Stimulated activated CD4-positive, alpha-beta T cell treated with anti-CD3 and anti-CD28 coated beads, TNF-alpha, amount 100 ng/mL, for 4 hours (primary cell): Measurements from ENCODE around the gene SLC52A3.
"Not testable (repeated sequence)": the region's sequence is repeated elsewhere in the genome, so short reads cannot be mapped to it uniquely, and the experiment has no call there.

Source experiments
- DNase-seq, 3 experiments: peaks; one replicate each; pipeline ENCODE4 v3.0.0-alpha.2; 2020; ENCODE audit warnings: low read depth in 3 of 3

Gene SLC52A3

DNA sequence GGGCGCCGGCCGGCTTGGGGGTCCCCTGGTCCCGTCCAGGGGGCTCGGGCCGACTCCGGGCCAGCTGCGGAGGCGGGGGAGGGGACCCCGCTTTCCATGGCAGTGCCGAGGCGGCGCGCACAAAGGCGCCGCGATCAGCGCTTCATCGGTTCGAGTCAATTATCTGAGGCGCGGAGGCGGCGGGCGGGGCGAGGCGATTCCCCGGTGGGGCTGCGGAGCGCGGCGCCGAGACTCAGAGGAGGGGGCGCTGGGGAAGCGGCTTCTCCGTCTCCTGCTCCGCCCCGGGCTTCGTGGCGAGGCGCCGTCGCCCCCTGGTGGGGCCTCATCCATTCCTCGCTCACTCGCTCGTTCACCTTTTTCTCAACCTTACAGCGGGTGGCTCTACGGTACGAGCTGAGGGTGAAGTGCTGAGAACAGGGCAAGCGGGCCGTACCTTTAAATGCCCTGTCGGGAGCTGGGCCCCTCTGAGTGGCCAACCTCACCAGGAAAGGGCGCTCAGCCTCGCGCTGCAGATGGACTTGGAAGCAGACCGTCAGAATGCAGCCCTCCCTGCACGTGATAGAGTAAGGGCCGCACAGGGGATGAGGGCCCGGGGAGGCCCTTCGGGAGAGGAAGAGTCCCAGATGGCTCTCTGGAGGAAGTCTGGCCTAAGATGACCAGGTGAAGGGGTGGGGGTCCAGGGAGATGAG is 39.9 kb downstream of the SLC52A3 start:
- DNase-seq = peak; percentile 16 to 53 (median 44)

DNA sequence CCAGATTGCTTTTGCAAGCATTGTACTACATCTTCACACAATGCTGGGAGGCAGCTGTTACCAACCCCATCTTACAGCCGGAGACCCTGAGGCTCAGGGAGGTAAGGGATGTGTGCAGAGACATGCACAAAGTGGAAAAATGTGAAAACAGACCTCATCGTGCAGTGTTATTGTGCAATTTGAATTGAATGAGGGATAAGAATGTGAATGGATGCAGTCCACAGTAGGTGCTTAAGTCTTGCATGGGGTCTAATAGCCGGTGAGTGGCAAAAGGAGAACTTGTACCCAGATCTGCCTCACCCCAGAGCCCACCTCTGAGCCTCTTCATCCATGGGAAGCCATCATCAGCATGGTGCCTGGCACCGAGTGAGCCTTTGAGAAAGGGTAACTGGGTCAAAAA is 42.1 kb downstream of the SLC52A3 start:
- DNase-seq = no peak

GRCh38 chr20:725491-725890 is 42.8 kb downstream of the SLC52A3 start:
- DNase-seq = no peak

DNA sequence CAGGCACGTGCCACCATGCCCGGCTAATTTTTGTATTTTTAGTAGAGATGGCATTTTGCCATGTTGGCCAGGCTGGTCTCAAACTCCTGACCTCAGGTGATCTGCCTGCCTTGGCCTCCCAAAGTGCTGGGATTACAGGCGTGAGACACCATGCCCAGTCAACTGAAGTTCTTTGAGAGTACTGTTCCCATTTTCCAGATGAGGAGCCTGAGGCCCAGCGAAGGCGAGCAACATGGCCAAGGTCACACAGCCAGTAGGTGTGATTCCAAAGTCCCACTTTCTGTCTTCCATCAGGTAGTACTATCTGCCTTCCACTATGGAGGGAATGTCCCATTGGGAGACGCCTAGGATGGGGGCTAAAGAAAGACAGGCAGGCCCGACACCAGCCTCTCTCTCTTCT is 43.5 kb downstream of the SLC52A3 start:
- not testable (repeated sequence) for DNase-seq

DNA sequence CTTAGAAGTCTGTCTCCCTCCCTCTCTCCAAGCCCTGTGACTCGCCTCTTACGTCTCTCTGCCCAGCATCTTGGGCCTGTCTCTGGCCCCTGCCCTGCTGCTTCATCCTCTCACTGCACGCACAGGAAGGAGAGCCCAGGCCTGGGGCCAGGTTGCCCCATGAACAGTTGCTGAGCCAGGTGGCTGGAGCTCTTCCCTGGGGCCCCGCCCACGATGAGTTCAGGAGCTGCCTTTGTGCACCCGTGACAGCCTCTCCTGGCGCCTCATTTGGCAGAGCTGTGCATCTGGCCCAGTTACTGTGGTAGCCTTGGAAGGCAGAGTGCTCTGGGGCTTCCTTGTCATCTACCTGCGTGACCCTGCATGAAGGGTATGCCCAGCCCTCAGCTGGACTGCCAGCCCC is 44.5 kb downstream of the SLC52A3 start:
- DNase-seq = no peak

GRCh38 chr20:722822-723644 is 45.3 kb downstream of the SLC52A3 start:
- no peak for DNase-seq

- no peak for DNase-seq
These were observed 46.4 kb downstream of the SLC52A3 start for GRCh38 chr20:721876-722275.

DNA sequence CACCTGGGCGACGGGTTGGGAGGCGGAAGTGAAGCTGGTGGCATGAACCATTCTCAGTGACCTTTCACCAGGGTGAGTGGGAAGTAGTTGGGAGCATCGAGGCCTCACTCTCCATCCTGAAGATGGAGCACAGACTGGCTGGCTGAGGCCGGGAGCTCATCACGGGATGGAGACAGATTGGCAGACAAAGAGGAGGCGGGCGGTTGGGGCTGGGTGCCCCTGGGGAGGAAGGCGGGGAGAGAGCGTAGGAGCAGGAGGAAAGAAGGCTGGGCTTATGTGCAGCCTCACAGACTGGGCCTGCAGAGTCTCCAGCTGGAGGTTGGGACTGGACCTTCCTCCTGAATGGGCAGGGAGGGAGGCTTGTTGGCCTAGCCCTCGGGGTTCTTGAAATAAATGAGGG is 48.5 kb downstream of the SLC52A3 start:
- DNase-seq = no peak

- no peak for DNase-seq
These were observed 49.2 kb downstream of the SLC52A3 start for GRCh38 chr20:719068-719467.

- DNase-seq = no peak
These were observed 50.5 kb downstream of the SLC52A3 start for GRCh38 chr20:717832-718231.

GRCh38 chr20:717271-717670 is 51.0 kb downstream of the SLC52A3 start:
- DNase-seq = no peak

DNA sequence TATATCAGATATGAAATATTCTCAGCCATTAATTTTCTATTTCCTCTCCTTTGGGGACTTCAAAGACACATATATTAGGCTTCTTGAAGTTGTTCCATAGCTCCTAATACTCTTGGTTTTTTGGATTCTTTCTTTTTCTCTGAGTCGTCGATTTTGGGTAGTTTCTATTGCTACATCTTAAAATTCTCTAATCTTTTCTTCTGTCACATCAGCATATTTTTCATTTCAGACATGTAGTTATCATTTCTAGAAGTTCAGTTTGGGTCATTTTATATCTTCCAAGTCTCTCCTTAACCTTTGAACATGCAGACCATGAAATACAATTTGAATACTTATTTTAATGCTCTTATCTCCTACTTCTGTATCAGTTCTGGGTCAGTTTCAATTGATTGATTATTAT is 53.8 kb downstream of the SLC52A3 start:
- no peak for DNase-seq

DNA sequence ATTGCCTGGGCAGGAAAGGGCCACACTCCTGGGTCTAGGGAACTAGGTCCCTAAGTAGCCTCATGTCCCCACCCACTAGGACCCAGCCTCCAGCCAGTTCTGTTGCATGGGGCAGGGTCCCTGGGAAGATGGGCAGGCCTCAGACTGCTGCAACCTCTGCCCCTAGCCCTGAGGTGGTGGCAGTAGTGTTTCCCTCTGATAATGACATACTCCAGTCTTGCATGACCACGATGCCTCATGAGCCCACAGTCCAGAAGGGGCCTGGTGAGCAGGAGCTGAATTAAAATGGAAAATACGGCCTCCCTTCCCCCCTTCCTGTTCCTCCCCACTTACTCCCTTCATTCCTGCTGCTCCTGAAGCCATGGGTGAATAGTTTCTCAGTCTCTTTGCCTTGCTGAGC is 56.7 kb downstream of the SLC52A3 start:
- no peak for DNase-seq

DNA sequence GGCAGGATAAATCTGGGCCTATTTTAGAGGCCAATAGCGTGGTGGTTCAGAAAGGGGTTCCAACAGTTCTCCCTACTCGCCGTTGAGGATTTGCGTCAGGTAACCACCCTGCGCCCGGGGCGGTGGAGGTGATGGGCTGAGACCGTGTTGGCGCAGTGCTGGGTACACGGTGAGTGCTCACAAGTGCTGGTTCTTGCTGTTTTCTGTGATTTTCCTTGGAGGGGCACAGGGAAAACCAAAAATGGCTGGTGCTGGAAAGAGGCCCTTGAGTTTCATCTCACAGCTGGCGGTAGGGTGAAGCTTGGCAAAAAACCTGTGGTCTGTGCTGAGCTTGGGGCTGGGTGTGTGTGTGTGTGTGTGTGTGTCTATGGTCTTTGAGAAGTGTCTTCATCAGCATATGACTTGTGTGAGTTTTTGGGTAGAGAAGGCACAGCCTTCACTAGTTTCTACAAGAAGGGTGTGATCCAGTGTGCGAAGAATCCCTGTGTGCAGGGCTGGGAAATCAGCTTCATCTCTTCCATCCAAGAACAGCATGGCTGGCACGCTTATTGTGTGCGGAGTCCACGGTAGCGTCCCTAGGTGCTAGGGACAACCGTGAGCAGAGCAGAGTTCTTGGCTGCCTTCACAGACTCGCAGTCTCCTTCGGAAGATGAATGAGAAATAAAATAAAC is 57.4 kb downstream of the SLC52A3 start:
- no peak for DNase-seq
